ENCODE data around the gene CD109. TPM values are rescaled to one million over a fixed set of nuclear protein-coding genes. Genes with fewer than 3 reads are reported as not detected.

Gene CD109
- total and polyA plus RNA-seq, 7 experiments from 2014 or later, result 0.20 to 12.3 (median 0.64) TPM

- Histone ChIP-seq H3K36me3 (ENCODE audit: control insufficient read depth in 2 of 3, insufficient read depth in 3 of 3, low read length in 3 of 3) (no peaks in the 10 kb centered on the region), H3K4me1 (ENCODE audit: control insufficient read depth in 2 of 2, insufficient read depth in 2 of 2, low read length in 2 of 2) (peaks cover 0 to 6% of the 10 kb centered on the region in 2 donors), H3K27me3 (ENCODE audit: control insufficient read depth in 2 of 2, insufficient read depth in 2 of 2, low read length in 2 of 2) (no peaks in the 10 kb centered on the region), H3K9me3 (ENCODE audit: control insufficient read depth in 2 of 3, low read length in 3 of 3) (no peaks in the 10 kb centered on the region), H3K4me3 (ENCODE audit: low read length) (no peak overlapping the region), H3K27ac (ENCODE audit: low read depth, low read length) (no peak overlapping the region)
- DNase-seq (no peak), ATAC-seq (no peak)
- ChIA-PET POLR2A (interaction anchor here (0.6 kb wide), 1 partner anchor 43 kb away, joined by 3 read pairs; no protein-coding TSS in a partner anchor), CTCF (no interaction called here)
- peaks cover 0 to 23% (median 0%) of the 10 kb centered on the region in 5 donors for H3K36me3 Mint-ChIP-seq
- H3K27ac Mint-ChIP-seq, result peak overlapping the region in 5 of 9 donors; percentile 14 to 94 (median 23)
- peak overlapping the region in 9 of 10 donors; percentile 84 to 94 (median 89) for H3K4me3 Mint-ChIP-seq
- peaks cover 0 to 33% (median 18%) of the 10 kb centered on the region in 5 donors for H3K27me3 Mint-ChIP-seq
- intact Hi-C loops (cut with micrococcal nuclease), result loop anchor here in 1 of 2 donors (1.0 kb wide), 1 partner anchor 36 kb away; no protein-coding TSS in a partner anchor
- H3K4me1 Mint-ChIP-seq, result peaks cover 5 to 43% (median 25%) of the 10 kb centered on the region in 7 donors
- peaks cover 0 to 7% (median 0%) of the 10 kb centered on the region in 11 donors for H3K9me3 Mint-ChIP-seq
Measured at GRCh38 chr6:73696966-73697655, 1.1 kb downstream of the CD109 start.

GRCh38 chr6:73699676-73700459, 3.9 kb downstream of the CD109 start:
- Histone ChIP-seq H3K27me3 (ENCODE audit: control insufficient read depth in 2 of 2, insufficient read depth in 2 of 2, low read length in 2 of 2) (no peaks in the 10 kb centered on the region), H3K4me3 (ENCODE audit: low read length) (no peak overlapping the region), H3K27ac (ENCODE audit: low read depth, low read length) (no peak overlapping the region), H3K36me3 (ENCODE audit: control insufficient read depth in 2 of 3, insufficient read depth in 3 of 3, low read length in 3 of 3) (no peaks in the 10 kb centered on the region), H3K4me1 (ENCODE audit: control insufficient read depth in 2 of 2, insufficient read depth in 2 of 2, low read length in 2 of 2) (peaks cover 0 to 6% of the 10 kb centered on the region in 2 donors), H3K9me3 (ENCODE audit: control insufficient read depth in 2 of 3, low read length in 3 of 3) (no peaks in the 10 kb centered on the region)
- peaks cover 0 to 29% (median 9%) of the 10 kb centered on the region in 5 donors for H3K27me3 Mint-ChIP-seq
- peaks cover 0 to 27% (median 0%) of the 10 kb centered on the region in 5 donors for H3K36me3 Mint-ChIP-seq
- DNase-seq (no peak), ATAC-seq (no peak)
- no peak overlapping the region for H3K4me3 Mint-ChIP-seq
- POLR2A ChIA-PET, result interaction anchor here (0.6 kb wide), 1 partner anchor 27 kb away, joined by 3 read pairs; no protein-coding TSS in a partner anchor
- H3K4me1 Mint-ChIP-seq, result peaks cover 5 to 42% (median 25%) of the 10 kb centered on the region in 7 donors
- intact Hi-C loops (cut with micrococcal nuclease), result no loop called here
- CTCF ChIA-PET, result no interaction called here
- no peaks in the 10 kb centered on the region for H3K9me3 Mint-ChIP-seq
- H3K27ac Mint-ChIP-seq, result no peak overlapping the region

DNA sequence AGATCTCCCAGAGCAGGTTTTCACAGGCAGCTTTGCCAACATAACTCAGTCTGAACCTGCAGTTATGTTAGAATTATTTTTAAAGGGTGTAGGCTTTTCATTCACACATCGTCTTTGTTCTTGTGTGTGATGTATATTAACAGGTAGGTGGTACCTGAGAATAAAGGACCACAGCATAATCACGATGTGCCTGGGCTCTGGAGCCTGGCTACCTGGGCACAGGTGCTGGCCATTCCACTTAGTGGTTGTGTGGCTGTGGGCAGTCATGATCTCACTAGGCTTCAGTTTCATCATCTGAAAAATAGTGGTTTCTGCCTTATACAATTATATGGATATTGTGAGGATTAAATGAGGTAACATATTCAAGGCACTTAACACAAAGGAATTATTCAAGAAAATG, 6.4 kb downstream of the CD109 start:
- H3K4me3 ChIP-seq (ENCODE audit: low read length), result no peak overlapping the region
- Mint-ChIP-seq H3K27me3 (peaks cover 0 to 20% (median 5%) of the 10 kb centered on the region in 5 donors), H3K9me3 (no peaks in the 10 kb centered on the region), H3K4me1 (peaks cover 0 to 29% (median 5%) of the 10 kb centered on the region in 7 donors), H3K4me3 (no peak overlapping the region), H3K27ac (no peak overlapping the region), H3K36me3 (peaks cover 0 to 25% (median 0%) of the 10 kb centered on the region in 5 donors)
- DNase-seq, result no peak
- no peak for ATAC-seq
- H3K27ac ChIP-seq (ENCODE audit: low read depth, low read length), result no peak overlapping the region
- POLR2A ChIA-PET, result no interaction called here
- no peaks in the 10 kb centered on the region for H3K9me3 ChIP-seq (ENCODE audit: control insufficient read depth in 2 of 3, low read length in 3 of 3)
- H3K27me3 ChIP-seq (ENCODE audit: control insufficient read depth in 2 of 2, insufficient read depth in 2 of 2, low read length in 2 of 2), result no peaks in the 10 kb centered on the region
- intact Hi-C loops (cut with micrococcal nuclease), result no loop called here
- H3K4me1 ChIP-seq (ENCODE audit: control insufficient read depth in 2 of 2, insufficient read depth in 2 of 2, low read length in 2 of 2), result peaks cover 0 to 5% of the 10 kb centered on the region in 2 donors
- no peaks in the 10 kb centered on the region for H3K36me3 ChIP-seq (ENCODE audit: control insufficient read depth in 2 of 3, insufficient read depth in 3 of 3, low read length in 3 of 3)
- CTCF ChIA-PET, result no interaction called here

DNA sequence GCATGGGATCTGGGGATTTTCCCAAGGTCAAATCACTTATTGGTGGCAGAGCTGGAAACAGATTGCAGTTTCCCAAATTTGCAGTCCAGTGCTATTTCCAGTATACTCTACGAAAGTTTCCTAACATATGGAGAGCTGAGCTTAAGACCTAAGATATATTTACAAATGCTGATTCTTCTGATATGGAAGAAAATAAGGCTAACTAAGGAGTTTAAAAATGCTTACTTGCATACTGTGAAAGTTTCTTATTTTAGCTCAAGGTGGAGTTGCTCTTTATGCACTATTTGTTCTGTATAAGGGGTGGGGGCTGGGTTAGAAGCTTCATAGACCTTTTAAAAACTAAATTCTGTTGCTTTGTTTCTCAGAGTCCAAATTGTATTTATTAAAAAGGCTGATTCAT, 7.5 kb downstream of the CD109 start:
- H3K9me3 ChIP-seq (ENCODE audit: control insufficient read depth in 2 of 3, low read length in 3 of 3), result no peaks in the 10 kb centered on the region
- Mint-ChIP-seq H3K4me3 (no peak overlapping the region), H3K4me1 (peaks cover 0 to 22% (median 0%) of the 10 kb centered on the region in 7 donors), H3K9me3 (no peaks in the 10 kb centered on the region), H3K36me3 (peaks cover 0 to 23% (median 0%) of the 10 kb centered on the region in 5 donors), H3K27me3 (peaks cover 0 to 13% (median 3%) of the 10 kb centered on the region in 5 donors), H3K27ac (no peak overlapping the region)
- ChIA-PET POLR2A (no interaction called here), CTCF (no interaction called here)
- no peak for ATAC-seq
- no peak for DNase-seq
- intact Hi-C loops (cut with micrococcal nuclease), result no loop called here
- H3K27ac ChIP-seq (ENCODE audit: low read depth, low read length), result no peak overlapping the region
- H3K4me3 ChIP-seq (ENCODE audit: low read length), result no peak overlapping the region
- no peaks in the 10 kb centered on the region for H3K27me3 ChIP-seq (ENCODE audit: control insufficient read depth in 2 of 2, insufficient read depth in 2 of 2, low read length in 2 of 2)
- no peaks in the 10 kb centered on the region for H3K36me3 ChIP-seq (ENCODE audit: control insufficient read depth in 2 of 3, insufficient read depth in 3 of 3, low read length in 3 of 3)
- H3K4me1 ChIP-seq (ENCODE audit: control insufficient read depth in 2 of 2, insufficient read depth in 2 of 2, low read length in 2 of 2), result no peaks in the 10 kb centered on the region

- no peak for ATAC-seq
- no peak overlapping the region for H3K4me3 Mint-ChIP-seq
- Histone ChIP-seq H3K4me3 (ENCODE audit: low read length) (no peak overlapping the region), H3K27me3 (ENCODE audit: control insufficient read depth in 2 of 2, insufficient read depth in 2 of 2, low read length in 2 of 2) (no peaks in the 10 kb centered on the region), H3K27ac (ENCODE audit: low read depth, low read length) (no peak overlapping the region), H3K4me1 (ENCODE audit: control insufficient read depth in 2 of 2, insufficient read depth in 2 of 2, low read length in 2 of 2) (no peaks in the 10 kb centered on the region), H3K36me3 (ENCODE audit: control insufficient read depth in 2 of 3, insufficient read depth in 3 of 3, low read length in 3 of 3) (no peaks in the 10 kb centered on the region), H3K9me3 (ENCODE audit: control insufficient read depth in 2 of 3, low read length in 3 of 3) (no peaks in the 10 kb centered on the region)
- peaks cover 0 to 26% (median 0%) of the 10 kb centered on the region in 5 donors for H3K36me3 Mint-ChIP-seq
- CTCF ChIA-PET, result no interaction called here
- DNase-seq, result peak in 1 of 9 donors; percentile 42
- POLR2A ChIA-PET, result interaction anchor here (0.7 kb wide), 1 partner anchor 438 kb away, joined by 3 read pairs; no protein-coding TSS in a partner anchor
- H3K9me3 Mint-ChIP-seq, result no peaks in the 10 kb centered on the region
- intact Hi-C loops (cut with micrococcal nuclease), result no loop called here
- H3K27me3 Mint-ChIP-seq, result peaks cover 0 to 11% (median 0%) of the 10 kb centered on the region in 5 donors
- H3K27ac Mint-ChIP-seq, result no peak overlapping the region
- peaks cover 0 to 17% (median 0%) of the 10 kb centered on the region in 7 donors for H3K4me1 Mint-ChIP-seq
Measured at GRCh38 chr6:73704260-73704659, 8.3 kb downstream of the CD109 start.

DNA sequence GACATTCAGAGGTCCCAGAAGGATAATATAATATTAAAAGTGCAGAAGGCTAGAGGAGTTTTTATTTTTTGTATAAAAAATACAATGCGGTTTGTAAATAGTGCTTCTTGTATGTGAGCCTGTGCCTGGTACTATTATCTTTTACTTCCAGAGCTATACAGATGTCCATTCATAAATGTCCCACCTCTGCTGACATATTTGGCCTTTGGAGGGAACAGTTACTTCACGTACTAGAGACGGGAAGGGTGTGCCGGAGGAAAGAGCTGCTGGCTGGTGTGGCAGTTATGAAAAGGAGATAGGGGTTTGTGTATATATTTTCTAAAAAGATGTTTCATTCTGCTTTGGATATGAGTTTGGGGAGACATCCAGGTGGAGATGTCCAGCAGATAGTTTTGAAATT, 8.8 kb downstream of the CD109 start:
- ChIA-PET POLR2A (no interaction called here), CTCF (no interaction called here)
- intact Hi-C loops (cut with micrococcal nuclease), result no loop called here
- Mint-ChIP-seq H3K4me1 (peaks cover 0 to 14% (median 0%) of the 10 kb centered on the region in 7 donors), H3K27ac (no peak overlapping the region), H3K36me3 (peaks cover 0 to 29% (median 0%) of the 10 kb centered on the region in 5 donors), H3K4me3 (no peak overlapping the region), H3K27me3 (peaks cover 0 to 8% (median 0%) of the 10 kb centered on the region in 5 donors), H3K9me3 (no peaks in the 10 kb centered on the region)
- Histone ChIP-seq H3K27ac (ENCODE audit: low read depth, low read length) (no peak overlapping the region), H3K9me3 (ENCODE audit: control insufficient read depth in 2 of 3, low read length in 3 of 3) (no peaks in the 10 kb centered on the region), H3K4me3 (ENCODE audit: low read length) (no peak overlapping the region), H3K36me3 (ENCODE audit: control insufficient read depth in 2 of 3, insufficient read depth in 3 of 3, low read length in 3 of 3) (no peaks in the 10 kb centered on the region), H3K4me1 (ENCODE audit: control insufficient read depth in 2 of 2, insufficient read depth in 2 of 2, low read length in 2 of 2) (no peaks in the 10 kb centered on the region), H3K27me3 (ENCODE audit: control insufficient read depth in 2 of 2, insufficient read depth in 2 of 2, low read length in 2 of 2) (no peaks in the 10 kb centered on the region)
- DNase-seq (no peak), ATAC-seq (no peak)

Measured in naive thymus-derived CD4-positive, alpha-beta T cell (primary cell).